ENCODE results near the gene HTR6.

HTR6 gene

DNA sequence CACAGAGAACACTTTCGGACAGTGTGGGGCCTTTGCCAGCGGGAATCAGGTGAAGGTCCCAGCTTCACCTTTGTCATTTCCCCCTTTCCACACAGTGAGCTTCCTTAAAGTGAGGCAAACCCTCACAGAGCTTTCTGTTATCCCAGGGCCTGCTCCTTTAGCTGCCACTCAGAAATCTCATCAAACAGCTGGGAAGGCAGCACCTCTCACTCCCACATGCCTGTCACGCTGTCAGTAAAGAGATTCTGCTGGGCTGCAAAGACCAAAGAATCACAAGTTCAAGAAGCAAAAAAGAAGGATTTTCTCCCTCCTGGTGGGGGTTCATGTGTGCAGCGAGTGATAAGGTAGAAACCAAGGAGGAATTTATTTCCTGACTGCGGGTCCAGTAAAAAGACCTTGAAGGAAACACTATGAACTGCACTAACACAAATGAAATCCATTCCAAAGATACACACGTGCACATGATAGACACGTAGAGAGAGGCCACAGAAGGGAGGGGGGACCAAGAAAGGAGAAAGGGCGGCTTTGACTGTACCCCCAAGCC lies 44.0 kb downstream of the HTR6 start:
- no peak for TF ChIP-seq EZH2phosphoT487 (IDR thresholded peaks at IDR 0.05; ENCODE audit: borderline replicate concordance)
- no peaks in the 10 kb centered on the region for H3F3A ChIP-seq (ENCODE audit: low read depth)
- H3K36me3 ChIP-seq (ENCODE audit: insufficient read depth, low read length): no peaks in the 10 kb centered on the region
- H3K9ac ChIP-seq (ENCODE audit: low read depth, low read length, poor library complexity, severe bottlenecking): no peak overlapping the region
- H3K9me2 ChIP-seq (replicated peaks; ENCODE audit: low read depth, low read length): no peaks in the 10 kb centered on the region
- no peak overlapping the region for H3K4me2 ChIP-seq (ENCODE audit: low read depth, low read length, poor library complexity, severe bottlenecking)
- no peaks in the 10 kb centered on the region for H3K27me3 ChIP-seq (ENCODE audit: insufficient read depth, low read length, poor library complexity, severe bottlenecking)
- no peaks in the 10 kb centered on the region for H4K20me1 ChIP-seq (ENCODE audit: insufficient read depth, low read length, poor library complexity, severe bottlenecking)
- H3K4me3 ChIP-seq (ENCODE audit: low read length, poor library complexity, severe bottlenecking): no peak overlapping the region
- H3K9me3 ChIP-seq (ENCODE audit: insufficient read depth, low read depth, low read length): no peaks in the 10 kb centered on the region
- no peaks in the 10 kb centered on the region for H3K79me2 ChIP-seq (ENCODE audit: insufficient read depth, low read length)
- H2AFZ ChIP-seq (ENCODE audit: low read length): no peak overlapping the region
- no peaks in the 10 kb centered on the region for H3K4me1 ChIP-seq (ENCODE audit: insufficient read depth, low read length, poor library complexity, severe bottlenecking)

DNA sequence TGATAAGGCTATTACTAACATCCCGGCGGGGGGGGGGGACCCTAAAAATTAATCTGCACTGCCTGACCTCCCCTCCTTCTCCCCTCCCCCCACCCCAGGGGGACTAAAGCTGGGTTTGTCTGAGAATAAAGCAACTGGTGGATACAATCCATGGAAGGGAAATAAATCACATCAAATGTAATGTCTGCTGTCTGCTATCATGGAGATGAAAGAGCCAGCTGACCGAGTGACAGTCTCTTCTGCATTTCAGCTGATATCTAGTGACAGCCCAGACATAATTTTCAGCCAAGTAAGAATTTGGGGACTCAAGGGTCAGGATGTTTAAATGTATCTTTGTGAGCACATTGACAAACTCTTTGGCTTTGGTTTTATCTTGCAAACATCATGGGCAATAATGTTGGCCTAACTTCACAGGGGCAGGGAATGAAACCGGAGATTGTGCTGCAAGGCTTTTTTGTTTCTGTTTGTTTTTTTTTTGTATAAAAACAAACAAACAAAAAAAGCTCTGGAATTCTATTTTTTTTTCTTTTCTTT lies 44.7 kb downstream of the HTR6 start:
- Histone ChIP-seq H3K9ac (ENCODE audit: low read depth, low read length, poor library complexity, severe bottlenecking) (no peak overlapping the region), H3F3A (ENCODE audit: low read depth) (no peaks in the 10 kb centered on the region), H3K9me3 (ENCODE audit: insufficient read depth, low read depth, low read length) (no peaks in the 10 kb centered on the region), H3K79me2 (ENCODE audit: insufficient read depth, low read length) (no peaks in the 10 kb centered on the region), H3K36me3 (ENCODE audit: insufficient read depth, low read length) (no peaks in the 10 kb centered on the region), H2AFZ (ENCODE audit: low read length) (no peak overlapping the region), H3K4me2 (ENCODE audit: low read depth, low read length, poor library complexity, severe bottlenecking) (no peak overlapping the region), H3K4me1 (ENCODE audit: insufficient read depth, low read length, poor library complexity, severe bottlenecking) (no peaks in the 10 kb centered on the region), H3K27me3 (ENCODE audit: insufficient read depth, low read length, poor library complexity, severe bottlenecking) (no peaks in the 10 kb centered on the region), H3K9me2 (replicated peaks; ENCODE audit: low read depth, low read length) (no peaks in the 10 kb centered on the region), H4K20me1 (ENCODE audit: insufficient read depth, low read length, poor library complexity, severe bottlenecking) (no peaks in the 10 kb centered on the region), H3K4me3 (ENCODE audit: low read length, poor library complexity, severe bottlenecking) (no peak overlapping the region)
- no peak for TF ChIP-seq EZH2phosphoT487 (IDR thresholded peaks at IDR 0.05; ENCODE audit: borderline replicate concordance)
- TF ChIP-seq, protein P1, sequence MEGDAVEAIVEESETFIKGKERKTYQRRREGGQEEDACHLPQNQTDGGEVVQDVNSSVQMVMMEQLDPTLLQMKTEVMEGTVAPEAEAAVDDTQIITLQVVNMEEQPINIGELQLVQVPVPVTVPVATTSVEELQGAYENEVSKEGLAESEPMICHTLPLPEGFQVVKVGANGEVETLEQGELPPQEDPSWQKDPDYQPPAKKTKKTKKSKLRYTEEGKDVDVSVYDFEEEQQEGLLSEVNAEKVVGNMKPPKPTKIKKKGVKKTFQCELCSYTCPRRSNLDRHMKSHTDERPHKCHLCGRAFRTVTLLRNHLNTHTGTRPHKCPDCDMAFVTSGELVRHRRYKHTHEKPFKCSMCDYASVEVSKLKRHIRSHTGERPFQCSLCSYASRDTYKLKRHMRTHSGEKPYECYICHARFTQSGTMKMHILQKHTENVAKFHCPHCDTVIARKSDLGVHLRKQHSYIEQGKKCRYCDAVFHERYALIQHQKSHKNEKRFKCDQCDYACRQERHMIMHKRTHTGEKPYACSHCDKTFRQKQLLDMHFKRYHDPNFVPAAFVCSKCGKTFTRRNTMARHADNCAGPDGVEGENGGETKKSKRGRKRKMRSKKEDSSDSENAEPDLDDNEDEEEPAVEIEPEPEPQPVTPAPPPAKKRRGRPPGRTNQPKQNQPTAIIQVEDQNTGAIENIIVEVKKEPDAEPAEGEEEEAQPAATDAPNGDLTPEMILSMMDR (conservative IDR thresholded peaks at IDR 0.05; ENCODE audit: low read length): no peak

DNA sequence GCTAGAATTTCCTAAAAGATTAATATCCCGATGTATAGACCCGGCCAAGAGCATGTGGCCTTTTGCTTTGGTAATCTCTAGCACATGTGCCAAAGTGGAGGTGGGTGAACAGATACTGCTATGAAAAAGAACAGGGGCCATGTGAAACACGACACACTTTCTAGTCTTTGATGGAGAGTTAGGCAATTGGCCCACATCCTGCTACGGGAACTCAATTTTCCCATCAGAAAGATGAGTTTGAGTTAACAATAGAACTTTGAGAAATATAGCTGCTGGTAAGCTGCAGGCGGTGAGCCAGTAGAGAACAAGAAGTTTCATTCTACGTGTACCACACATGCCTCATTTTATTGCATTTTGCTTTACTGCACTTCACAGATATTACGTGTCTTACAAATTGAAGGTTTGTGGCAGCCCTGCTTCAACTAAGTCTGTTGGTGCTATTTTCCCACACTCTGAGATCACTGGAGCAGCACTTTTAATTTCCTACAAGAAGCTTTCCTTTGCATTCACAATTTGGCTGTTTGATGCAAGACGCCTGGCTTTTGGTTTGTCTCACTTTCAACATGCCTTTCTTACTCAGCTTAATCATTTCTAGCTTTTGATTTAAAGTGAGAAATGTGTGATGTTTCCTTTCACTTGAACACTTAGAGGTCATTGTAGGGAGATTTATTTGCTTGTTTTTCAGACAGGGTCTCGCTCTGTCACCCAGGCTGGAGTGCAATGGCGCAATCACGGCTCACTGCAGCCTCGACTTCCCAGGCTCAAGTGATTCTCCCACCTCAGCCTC lies 46.3 kb downstream of the HTR6 start:
- Histone ChIP-seq H3K36me3 (ENCODE audit: insufficient read depth, low read length) (no peaks in the 10 kb centered on the region), H2AFZ (ENCODE audit: low read length) (no peak overlapping the region), H3K27me3 (ENCODE audit: insufficient read depth, low read length, poor library complexity, severe bottlenecking) (no peaks in the 10 kb centered on the region), H3K4me1 (ENCODE audit: insufficient read depth, low read length, poor library complexity, severe bottlenecking) (no peaks in the 10 kb centered on the region), H3K9me3 (ENCODE audit: insufficient read depth, low read depth, low read length) (no peaks in the 10 kb centered on the region), H3K4me2 (ENCODE audit: low read depth, low read length, poor library complexity, severe bottlenecking) (no peak overlapping the region), H3K9me2 (replicated peaks; ENCODE audit: low read depth, low read length) (no peaks in the 10 kb centered on the region), H3K9ac (ENCODE audit: low read depth, low read length, poor library complexity, severe bottlenecking) (no peak overlapping the region), H3K79me2 (ENCODE audit: insufficient read depth, low read length) (no peaks in the 10 kb centered on the region), H3F3A (ENCODE audit: low read depth) (no peaks in the 10 kb centered on the region), H3K4me3 (ENCODE audit: low read length, poor library complexity, severe bottlenecking) (no peak overlapping the region), H4K20me1 (ENCODE audit: insufficient read depth, low read length, poor library complexity, severe bottlenecking) (no peaks in the 10 kb centered on the region)
- no peak for TF ChIP-seq EZH2phosphoT487 (IDR thresholded peaks at IDR 0.05; ENCODE audit: borderline replicate concordance)
- TF ChIP-seq, protein P1 (conservative IDR thresholded peaks at IDR 0.05; ENCODE audit: low read length): no peak

All from Loucy (cell line).